ENCODE data around the gene EGFL7.
A peak's percentile ranks its signal among the peaks of the same experiment; 100 is the strongest.
"Not testable (repeated sequence)": the region's sequence is repeated elsewhere in the genome, so short reads cannot be mapped to it uniquely, and the experiment has no call there.

Gene EGFL7

GRCh38 chr9:136625101-136626065 lies 37.3 kb upstream of the EGFL7 start:
- peak; percentile 40 for DNase-seq

GRCh38 chr9:136626066-136626725 lies 36.5 kb upstream of the EGFL7 start:
- no peak for DNase-seq

GRCh38 chr9:136626740-136627642 lies 35.7 kb upstream of the EGFL7 start:
- DNase-seq, result no peak

GRCh38 chr9:136627703-136628102 lies 35.0 kb upstream of the EGFL7 start:
- DNase-seq, result no peak

GRCh38 chr9:136628268-136628667 lies 34.4 kb upstream of the EGFL7 start:
- DNase-seq, result no peak

- no peak for DNase-seq
Measured at GRCh38 chr9:136629001-136629878, 33.5 kb upstream of the EGFL7 start.

- no peak for DNase-seq
Measured at GRCh38 chr9:136629879-136630661, 32.6 kb upstream of the EGFL7 start.

- no peak for DNase-seq
Measured at GRCh38 chr9:136630662-136630992, 32.1 kb upstream of the EGFL7 start.

GRCh38 chr9:136631038-136632000 lies 31.4 kb upstream of the EGFL7 start:
- peak; percentile 44 for DNase-seq

GRCh38 chr9:136632072-136632471 lies 30.6 kb upstream of the EGFL7 start:
- not testable (repeated sequence) for DNase-seq

- not testable (repeated sequence) for DNase-seq
Measured at GRCh38 chr9:136632491-136633106, 30.1 kb upstream of the EGFL7 start.

- no peak for DNase-seq
Measured at GRCh38 chr9:136634904-136635303, 27.8 kb upstream of the EGFL7 start.

- DNase-seq, result no peak
Measured at GRCh38 chr9:136640171-136641111, 22.3 kb upstream of the EGFL7 start.

GRCh38 chr9:136642439-136642921 lies 20.2 kb upstream of the EGFL7 start:
- DNase-seq, result no peak

- DNase-seq, result no peak
Measured at GRCh38 chr9:136643596-136644342, 18.9 kb upstream of the EGFL7 start.

GRCh38 chr9:136644343-136644592 lies 18.4 kb upstream of the EGFL7 start:
- DNase-seq, result peak; percentile 29

GRCh38 chr9:136644593-136645351 lies 17.9 kb upstream of the EGFL7 start:
- no peak for DNase-seq

Data from DMS153 (cell line).